SK-N-DZ (cell line): ENCODE measurements around the gene CHST11.
A peak's percentile ranks its signal among the peaks of the same experiment; 100 is the strongest.

Experiments
- DNase-seq: peaks from one replicate; pipeline ENCODE4 v3.0.0-alpha.2; 2015; ENCODE audit warnings: low spot score

Gene CHST11

DNA sequence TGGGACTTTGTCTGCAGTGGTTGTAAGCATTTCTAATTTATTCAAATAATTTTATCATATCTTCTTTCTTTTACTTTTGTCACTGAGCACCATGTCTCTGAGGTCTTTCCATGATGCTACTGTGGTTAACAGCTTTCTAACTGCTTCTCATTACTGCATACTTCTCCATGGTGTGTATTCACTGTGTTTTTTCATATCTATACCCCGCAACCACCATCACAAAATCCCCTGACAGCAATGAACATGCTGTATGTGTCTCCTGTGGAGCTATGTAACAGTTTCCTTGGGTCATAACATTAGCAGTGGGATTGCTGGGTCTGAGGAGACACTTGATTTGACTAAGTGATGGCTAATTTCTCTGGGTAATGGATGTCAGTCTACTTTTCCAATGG, 29.2 kb upstream of the CHST11 start:
- DNase-seq = no peak

DNA sequence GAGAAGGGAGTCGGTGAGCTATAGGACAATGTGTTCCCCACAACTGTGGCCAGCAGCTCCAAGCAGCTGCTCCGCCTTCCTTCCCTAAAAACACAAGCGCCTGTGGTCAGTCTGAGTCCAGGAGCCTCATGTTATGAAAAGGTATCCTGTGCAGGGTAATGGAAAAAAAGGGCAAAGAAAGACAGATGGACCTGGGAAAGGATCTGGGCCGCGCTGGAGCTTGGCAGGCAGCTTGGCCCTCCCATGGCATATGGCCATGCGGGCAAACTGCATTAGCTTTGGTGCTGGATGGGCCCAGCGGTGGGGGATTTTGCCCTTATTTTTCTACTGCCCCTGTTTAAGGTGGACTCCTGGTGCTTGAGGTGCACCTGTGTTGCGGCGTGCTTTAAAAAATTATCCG, 23.7 kb upstream of the CHST11 start:
- DNase-seq = no peak

DNA sequence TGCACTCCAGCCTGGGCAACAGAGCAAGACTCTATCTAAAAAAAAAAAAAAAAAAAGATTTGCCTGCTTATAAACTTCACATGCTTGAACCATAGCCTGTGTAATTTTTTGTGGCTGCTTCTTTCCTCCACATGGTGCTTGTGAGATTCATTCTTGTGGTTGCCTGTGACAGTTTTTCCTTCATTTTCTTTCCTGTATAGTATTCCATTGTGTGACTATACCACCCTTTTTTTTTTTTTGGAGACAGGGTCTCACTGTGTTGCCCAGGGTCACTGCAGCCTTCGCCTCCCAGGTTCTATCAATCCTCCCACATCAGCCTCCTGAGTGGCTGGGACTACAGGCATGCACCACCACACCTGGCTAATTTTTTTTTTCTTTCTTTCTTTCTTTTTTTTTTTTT, 22.6 kb upstream of the CHST11 start:
- DNase-seq = no peak

DNA sequence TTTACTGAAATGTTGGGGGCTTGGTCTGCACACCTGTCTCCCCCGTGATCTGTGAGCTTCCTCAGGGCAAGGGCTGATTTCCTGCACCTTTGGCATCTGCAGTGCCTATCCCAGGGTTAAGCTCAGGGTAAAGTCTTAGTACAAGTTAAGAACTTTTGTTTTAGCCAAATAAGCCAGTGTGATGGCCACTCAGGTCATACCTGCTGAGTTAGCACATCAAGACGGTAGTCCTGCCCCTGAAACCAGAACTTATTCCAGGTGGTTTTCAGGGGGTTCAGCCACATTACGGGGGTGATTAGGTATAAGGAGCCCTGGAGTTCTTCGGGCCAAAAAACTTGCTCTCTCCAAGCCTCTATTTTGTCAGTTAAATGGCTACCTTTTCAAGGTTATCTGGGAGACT, 21.6 kb upstream of the CHST11 start:
- no peak for DNase-seq

DNA sequence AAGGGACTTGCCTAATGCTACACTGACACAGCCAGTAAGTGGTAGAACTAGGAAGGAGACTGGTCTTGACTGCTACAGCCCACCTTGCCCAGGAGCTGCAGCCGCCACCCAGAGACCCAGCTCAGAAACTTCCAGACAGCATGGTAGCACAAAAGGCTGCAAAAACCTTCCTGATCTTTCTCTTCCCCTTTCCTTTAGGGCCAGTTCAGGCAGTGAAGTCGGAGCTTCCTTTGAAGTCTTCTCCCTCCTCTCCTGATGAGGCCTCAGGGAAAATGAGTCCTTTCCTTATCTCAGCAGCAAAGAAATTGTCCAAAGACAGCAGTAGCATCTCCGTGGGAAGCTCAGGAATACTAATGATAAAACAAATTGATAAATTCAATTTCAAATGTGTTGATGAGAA, 21.0 kb upstream of the CHST11 start:
- no peak for DNase-seq

DNA sequence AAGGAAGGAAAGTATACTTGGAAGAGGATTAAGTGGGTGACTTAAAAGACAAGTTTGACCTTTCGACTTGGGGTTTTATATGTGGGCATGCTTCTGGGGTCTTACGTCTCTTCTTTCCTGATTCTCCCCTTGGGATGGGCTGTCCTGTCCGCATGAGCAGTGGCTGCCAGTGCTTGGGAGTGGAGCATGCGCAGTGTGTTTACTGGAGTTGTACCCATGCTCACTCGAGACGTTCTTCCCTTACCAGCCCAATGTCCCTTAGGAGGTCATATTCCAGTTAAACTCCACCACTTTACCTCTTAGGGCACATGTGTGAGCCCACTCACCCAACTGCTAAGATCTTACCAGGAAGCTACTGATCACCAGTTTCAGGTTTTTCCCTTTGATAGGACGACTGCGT, 20.0 kb upstream of the CHST11 start:
- DNase-seq = no peak

DNA sequence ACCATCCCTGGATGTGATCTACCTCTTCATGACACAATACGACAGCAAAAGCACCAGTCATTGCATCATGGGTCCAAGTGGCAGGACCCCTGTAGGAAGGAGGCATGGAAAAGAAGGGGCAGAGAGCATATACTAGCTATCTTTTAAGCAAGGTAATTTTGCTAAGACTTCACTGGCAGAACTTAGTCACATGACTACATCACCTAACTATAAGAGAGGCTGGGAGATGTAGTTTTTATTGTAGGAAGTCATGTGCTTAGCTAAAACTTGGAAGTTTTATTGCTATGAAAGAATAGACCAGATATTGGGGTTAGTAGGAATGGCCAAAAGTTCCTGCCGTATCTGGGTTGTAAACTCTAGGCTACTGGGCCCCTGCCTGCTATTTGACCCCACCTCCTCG, 18.6 kb upstream of the CHST11 start:
- no peak for DNase-seq

DNA sequence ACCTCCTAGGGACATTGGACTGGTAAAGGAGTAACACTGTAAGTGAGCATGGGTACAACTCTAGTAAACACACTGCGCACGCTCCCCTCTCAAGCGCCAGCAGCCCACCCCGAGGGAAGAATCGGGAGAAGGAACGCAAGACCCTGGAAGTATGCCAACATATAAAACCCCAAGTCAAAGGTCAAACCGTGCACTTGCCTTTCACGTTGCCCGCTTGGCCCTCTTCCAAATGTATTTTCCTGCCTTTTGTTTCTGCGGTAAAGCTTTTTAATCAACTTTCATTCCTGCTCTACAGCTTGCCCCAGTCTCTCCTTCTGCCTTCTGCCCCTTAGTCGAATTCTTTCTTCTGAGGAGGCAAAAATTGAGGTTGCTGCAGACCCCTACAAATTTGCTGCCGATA, 17.6 kb upstream of the CHST11 start:
- DNase-seq = no peak

DNA sequence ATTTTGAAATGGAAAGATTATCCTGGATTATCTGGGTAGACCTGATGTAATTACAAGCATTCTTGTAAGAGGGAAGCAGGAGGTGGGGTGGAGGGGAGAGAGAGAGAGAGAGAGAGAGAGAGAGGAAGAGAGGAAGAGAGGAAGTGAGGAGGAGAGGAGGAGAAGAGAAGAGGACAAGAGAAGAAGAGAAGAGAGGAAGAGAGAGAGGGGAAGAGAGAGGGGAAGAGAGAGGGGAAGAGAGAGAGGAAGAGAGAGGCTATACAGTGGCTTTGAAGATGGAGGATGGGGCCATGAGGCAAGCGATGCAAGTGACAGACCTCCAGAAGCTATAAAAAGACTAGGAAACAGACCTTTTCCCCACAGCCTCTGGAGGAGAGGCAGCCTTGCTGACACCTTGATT, 13.7 kb upstream of the CHST11 start:
- no peak for DNase-seq

DNA sequence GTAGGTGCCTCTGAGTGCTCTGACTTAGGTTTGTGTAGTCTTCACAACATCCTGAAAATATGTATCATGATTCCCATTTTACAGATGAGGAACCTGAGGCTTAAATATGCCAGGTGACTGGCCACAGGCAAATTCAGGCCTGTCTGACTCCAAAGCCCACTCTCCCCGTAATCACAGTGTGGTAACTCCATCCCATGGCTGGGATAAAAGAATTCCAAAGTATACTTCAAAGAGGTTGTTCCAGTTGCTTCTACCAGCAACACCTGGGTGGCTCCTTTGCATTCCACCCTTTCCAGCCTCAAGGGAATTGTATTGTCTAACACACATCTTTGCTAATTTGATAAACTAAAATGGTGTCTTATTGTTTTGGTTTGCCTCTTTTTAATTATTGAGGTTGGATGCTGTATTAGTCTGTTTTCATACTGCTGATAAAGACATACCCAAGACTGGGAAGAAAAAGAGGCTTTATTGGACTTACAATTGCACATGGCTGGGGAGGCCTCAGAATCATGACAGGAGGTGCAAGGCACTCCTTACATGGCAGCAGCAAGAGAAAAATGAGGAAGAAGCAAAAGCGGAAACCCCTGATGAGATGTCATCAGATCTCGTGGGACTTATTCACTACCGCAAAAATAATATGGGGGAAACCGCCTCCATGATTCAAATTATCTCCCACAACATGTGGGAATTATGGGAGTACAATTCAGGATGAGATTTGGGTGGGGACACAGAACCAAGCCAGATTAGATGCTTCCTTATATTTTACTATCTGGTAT, 9.9 kb upstream of the CHST11 start:
- no peak for DNase-seq

DNA sequence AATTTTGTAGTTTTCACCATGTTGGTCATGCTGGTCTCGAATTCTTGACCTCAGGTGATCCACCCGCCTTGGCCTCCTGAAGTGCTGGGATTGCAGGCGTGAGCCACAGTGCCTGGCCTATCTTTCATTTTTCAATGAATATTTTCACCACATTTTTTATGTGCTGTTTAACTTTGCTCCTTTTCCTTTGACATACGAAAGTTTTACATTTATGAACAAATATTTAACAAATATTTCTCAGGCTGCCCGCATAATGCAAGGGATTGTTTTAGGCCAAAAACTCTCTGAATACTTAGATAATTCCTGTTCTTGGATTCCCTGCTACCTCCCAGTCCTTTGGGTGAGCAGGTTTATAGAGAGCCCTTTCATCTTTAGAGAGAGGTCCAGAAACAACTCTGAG, 8.7 kb upstream of the CHST11 start:
- DNase-seq = no peak

DNA sequence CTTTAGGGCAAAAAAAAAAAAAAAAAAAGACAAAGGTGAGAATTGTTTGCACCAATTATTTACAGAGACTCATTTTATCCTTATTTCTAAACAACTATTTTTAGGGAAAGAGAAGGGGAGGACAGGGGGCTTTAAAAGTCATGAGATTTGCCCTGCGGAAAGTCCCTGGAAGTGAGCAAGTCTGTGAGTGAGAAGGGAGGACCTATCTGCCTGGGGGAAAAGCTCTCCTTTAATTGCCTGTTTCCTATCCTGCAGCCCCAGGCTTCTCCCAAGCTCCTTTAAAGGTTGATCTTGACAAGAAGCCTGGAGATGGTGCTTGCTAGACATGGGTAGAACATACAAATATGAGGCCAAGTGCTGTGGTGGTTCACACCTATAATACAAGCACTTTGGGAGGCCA, 8.3 kb upstream of the CHST11 start:
- DNase-seq = no peak

DNA sequence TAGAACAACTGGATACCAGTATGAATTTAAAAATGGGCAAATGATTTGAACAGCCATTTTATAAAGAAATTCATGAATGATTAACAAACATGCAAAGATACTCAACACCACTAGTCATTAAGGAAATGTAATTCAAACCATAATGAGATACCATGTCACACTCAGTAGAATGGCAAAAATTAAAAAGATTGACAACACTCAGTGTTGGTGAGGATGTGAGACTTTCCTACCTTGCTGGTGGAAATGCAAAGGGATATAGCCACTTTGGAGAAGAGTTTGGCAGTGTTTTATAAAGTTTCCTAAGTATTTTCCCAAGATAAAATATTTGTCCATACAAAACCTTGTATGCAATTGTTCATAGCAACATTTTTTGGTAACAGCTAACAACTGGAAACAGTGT, 6.0 kb upstream of the CHST11 start:
- DNase-seq = no peak

DNA sequence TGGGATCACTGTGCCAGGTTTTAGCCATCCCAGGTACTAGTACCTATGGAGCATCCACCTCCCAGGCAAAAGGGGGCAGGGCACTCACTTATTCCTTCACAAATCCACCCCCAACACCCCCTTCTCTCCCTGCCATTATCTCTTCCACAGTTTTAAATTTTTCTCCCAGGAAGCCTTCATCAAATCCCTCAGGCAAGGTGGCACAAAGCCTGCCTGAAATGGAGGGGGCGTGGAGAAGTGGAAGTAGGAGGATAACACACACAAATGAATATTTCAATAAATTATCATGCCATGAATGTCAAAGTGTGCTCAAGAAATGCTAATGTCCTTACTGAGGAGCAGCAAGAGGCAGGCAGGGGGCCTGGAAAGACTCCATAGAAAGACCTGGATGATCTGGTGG, 4.7 kb upstream of the CHST11 start:
- no peak for DNase-seq

DNA sequence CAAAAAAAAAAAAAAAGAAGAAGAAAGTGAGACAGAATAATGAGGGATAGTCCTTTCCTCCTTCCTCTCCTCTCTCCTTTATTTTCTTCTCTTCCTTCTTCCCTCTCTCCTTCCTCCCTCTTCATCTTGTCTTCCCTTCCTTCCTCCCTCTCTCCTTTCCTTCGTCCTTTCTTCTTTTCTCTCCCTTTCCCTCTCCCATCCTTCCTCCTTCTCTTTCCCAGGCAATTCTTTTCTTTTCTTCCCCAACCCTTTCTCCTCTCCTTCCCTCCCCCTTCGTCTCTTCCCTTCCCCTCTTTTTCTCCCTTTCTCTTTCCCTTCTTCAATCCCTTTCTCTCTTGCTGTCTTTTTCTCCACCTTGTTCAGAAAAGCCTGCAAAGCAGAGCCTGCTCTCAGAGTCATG, 3.6 kb upstream of the CHST11 start:
- no peak for DNase-seq

DNA sequence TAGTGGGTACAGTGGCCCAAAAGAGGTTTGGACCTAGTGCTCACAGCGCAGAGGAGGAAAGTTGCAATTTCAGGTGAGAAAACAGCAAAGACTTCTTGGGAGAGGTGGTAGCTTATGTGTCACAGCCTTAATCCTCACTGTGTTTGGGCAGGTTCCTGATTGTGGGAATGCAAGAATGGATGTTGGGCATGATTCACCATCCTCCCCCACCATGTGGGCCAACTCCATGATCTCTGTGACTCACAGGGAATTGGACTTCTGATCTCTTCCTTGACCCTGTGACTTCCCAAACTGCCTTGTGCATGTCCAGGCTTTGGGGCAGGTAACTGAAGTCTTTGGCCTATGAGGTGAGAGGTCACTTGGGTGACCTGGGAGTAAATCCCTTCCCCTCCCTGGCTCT, 1.8 kb upstream of the CHST11 start:
- no peak for DNase-seq

DNA sequence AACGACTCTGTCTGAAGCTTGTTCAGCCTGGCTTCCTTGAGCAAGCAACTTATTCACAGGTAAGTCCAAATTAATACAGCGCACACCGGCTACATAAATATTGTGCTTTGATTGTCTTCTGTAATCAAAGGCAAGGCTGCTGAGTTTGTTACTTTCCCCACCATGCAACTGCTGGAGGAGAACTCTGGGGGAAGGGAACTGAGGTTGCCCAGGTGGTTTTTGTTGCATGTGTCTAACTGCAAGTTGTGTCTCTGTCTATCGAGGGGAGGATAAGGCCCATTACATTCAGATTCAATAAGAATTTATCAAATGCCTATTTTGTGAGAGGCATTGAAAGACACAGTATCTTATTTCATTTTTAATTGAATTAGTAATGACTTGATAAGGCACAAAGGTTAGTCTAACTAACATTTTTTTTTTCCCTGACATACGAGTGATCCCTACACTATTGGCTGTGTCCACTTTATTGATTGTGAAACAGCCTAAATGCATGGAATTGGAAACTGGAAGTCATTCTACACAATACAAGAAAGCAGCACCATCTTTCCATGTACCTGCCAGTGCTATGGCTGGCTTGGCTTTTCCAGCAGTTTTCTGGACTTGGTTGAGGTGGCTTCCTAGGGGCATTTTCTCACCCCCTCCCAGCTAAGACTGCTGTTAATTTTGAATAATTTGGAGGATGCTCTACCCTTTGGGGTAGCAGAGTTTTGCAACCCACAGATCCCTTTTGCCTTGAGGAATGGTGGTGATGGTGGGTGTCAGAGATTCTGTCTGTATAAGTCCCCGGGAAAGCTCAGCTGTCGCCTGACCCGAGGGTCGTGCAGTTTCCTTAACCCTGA, 951 bp upstream of the CHST11 start:
- DNase-seq = no peak

DNA sequence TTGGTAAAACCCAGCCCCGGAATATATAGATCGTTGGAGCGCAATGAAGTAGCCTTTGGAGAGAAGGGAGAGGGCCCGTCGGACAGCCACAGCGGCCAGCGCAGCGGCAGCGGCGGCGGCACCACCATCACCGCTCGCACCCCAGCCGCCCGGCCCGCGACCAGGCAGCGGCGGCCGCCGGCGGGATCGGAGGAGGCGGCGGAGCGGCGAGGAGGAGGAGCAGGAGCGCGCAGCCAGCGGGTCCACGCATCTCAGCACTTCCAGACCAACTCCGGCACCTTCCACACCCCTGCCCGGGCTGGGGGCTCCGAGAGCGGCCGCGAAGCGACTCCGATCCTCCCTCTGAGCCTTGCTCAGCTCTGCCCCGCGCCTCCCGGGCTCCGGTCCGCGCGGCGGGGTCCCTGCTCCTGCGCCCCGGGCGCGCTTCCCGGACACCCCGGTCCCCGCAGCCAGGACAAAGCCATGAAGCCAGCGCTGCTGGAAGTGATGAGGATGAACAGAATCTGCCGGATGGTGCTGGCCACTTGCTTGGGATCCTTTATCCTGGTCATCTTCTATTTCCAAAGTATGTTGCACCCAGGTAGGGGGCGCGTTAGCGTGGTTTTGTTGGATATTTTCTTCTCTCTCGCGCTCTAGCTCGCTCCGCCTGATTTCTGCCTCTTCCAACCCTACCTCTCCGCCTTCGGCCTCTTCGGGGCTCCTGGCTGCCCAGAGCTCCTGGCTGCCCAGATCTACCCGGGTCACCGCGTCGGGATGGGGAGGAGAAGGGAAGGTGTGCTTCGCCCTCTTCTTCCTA, 400 bp downstream of the CHST11 start:
- DNase-seq = peak; percentile 87

DNA sequence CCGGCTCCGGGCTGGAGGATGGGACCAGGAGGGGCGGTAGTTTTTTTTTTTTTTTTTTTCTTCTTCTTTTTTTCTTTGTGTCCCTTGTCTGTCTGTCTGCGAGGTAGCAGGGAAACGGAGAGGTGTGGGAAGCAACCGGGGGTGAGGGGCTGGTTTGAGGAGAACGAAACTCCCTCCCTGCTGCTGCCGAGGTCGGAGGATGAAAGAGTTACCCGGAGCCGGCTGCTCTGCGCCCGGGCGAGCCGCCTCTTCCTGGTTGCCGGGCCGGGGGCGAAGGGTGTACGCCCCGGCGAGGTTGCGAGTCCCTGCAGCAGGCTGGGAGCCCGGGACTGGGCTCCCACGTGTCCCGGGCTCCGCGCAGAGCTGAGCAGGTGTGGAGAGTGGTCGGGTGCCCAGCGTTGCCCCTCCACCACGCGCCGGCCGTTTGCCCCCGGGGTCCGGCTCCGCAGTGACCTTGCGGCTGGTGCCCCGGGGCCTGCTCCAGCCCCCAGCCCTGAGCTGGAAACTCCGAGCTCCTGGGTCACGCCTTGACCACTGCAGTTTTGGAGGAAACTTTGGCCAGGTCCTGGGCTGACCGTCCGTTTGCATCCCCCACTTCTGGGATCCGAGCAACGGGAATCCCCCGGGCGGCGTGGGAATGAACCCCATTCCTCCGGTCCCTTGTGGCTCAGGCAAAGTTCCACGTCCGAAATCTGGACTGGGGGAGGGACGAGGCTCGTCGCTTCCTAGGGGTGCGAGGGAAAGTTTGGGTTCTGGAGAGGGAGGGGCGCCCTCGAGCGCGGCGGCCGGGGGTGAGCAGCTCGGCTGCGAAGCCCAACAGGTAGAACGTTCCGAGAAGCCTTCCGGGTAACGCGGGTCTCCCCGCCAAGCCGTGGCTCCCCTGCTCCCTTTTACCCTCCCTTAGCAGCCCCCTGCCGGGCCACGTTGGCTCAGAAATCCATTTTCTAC, 1.3 kb downstream of the CHST11 start:
- no peak for DNase-seq

DNA sequence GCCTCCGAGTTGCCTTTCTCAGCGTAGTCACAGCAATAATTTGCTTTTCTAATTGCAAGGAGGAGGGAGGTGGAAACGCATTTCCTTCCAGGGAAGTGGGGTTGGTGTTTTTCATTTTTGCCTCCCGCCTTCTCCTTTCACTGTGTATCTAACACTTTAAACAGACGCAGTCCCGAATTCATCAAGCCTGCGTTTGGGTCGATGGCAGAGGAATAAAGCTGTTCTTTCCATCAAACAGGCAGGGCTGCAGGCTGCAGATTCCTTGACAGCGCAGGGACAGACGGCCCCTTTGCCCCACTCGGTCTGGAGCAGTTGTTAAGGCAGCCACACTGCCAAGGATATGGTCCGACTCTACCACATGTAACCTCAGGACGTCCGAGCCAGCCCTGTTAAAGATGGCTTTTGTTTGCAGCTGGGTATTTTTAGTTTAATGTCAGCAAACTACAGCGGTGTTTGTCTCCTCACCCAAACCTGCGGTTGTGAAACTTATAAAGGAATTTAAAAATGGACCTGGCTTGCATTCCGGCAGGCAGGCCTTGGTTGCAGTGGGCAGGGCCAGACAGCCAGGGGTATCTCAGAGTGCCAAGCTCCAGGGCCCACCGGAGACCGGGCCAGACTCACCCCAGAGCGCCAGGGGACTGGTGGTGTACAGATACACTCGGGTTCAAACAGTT, 2.1 kb downstream of the CHST11 start:
- DNase-seq = no peak
